Measurements from ENCODE around the gene LILRA6.
"Not testable (repeated sequence)": the region's sequence is repeated elsewhere in the genome, so short reads cannot be mapped to it uniquely, and the experiment has no call there.

Gene LILRA6

DNA sequence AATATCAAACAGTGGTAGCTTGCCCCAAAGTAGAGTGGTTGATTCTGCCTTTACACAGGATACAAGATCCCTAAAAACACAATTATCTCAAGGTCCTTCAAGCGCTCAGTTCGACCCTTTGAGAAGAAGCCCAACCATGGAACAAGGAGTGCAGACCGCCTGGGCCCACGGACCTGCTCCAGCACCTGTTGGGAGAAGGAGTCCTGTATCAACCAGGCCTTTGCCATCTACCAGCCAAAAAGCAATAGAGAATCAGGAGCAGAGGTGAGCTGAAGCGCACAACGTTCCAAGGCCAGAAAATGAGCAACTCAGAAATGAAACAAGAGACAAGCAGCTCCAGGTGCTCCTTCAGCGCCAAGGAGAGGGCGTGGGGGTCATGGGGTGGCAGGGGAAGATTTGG, 13.4 kb downstream of the LILRA6 start:
- no peak for DNase-seq

DNA sequence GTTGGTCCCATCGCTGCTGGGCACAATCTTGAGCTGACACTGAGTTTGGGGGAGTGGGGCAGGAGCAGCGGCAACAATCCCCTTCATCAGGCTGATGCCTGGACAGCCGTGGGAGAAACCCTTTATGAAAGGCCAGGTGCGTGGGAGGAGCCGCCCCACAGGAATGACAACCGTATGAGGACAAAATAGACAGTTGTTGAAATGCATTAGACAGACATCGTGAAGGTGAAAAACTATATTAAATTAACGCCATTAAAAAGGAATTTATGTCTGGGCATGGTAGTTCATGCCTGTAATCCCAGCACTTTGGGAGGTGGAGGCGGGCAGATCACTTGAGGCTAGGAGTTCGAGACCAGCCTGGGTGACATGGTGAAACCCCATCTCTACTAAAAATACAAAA, 18.0 kb downstream of the LILRA6 start:
- DNase-seq: not testable (repeated sequence)

DNA sequence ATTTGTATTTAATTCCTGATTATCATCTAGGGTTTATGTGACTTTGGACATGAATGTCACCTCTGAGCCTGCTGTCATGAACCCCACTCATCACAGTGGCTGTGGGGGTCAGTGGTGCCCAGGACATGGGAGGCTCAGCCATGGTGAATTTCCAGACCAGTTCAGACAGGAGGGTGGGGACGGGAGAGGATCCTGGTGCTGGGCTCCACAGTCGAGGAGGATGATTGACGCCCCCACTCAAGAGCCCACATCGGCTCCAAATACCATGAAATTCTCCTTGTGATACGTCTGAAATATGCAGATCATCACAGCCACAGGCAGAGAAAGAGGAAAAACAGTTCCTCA, 18.7 kb downstream of the LILRA6 start:
- not testable (repeated sequence) for DNase-seq

DNA sequence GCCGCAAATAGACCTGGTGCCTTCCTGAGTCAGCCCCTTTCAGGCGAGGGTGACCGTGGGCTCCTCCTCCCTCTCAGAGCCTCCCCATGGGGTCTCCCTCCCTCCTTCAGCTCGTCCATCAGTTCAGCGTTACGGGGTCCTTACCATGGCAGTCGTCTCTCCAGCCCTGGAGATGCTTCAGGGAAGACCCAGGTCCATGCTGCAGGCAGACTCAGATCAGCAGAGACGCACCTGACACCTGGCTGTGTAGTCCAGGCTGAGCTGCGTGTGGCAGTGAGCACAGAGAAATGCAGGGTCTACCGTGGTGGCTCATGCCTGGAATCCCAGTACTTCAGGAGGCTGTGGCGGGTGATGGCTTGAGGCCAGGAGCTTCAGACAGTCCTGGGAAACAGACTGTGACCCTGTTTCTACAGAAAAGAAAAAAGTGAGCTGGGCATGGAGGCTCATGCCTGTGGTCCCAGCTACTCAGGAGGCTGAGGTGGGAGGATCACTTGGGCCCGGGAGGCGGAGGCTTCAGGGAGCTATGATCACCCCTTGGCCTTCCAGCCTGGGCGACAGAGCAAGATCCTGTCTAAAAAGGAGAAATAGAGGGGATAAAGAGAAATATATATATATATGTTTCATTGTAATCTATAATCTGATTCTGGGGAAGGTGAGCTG, 19.2 kb downstream of the LILRA6 start:
- DNase-seq: not testable (repeated sequence)

DNA sequence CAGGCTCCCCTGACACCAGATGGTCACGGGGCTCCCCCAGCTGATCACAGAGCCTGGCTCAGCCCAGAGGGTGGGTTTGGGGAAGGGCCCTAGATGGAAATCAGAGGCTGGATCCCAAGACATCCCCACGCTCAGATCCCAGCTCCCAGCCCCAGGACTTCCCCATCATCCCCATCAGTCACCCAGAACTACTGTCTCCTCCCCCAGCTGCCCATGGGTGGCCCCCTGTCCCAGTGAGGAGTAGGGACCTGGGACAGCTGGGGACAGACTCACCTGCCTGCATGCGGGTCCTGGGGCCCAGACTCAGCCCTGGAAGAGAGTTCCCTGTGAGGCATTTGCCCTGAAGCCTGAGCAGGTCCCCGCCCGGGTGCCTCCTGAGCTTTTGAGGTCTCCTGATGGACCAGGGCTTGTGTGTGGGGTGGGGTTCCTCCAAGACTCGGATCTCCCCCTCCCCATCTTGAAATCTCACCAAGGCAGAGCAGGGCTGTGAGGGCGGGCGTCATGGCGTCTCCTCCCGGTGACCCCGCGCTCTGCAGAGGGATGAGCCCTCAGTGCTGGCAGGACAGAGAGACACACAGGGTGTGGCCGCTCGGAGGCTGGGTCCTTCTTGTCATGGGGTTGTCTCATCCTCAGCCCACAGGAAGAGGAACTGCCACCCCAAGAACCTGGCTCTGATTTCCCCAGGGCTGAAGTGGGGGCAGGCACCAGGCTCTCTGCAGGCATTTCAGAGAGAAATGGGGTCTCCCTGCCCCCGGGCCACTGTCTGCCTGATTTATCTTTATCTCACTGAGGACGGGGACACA, 19.9 kb downstream of the LILRA6 start, which contains the start of gene LILRB3:
LILRB3 (minus strand) TSS at position 534 of the 803 bp plus-strand sequence; CDS start at position 503, 31 bp downstream.
- DNase-seq: not testable (repeated sequence)

DNA sequence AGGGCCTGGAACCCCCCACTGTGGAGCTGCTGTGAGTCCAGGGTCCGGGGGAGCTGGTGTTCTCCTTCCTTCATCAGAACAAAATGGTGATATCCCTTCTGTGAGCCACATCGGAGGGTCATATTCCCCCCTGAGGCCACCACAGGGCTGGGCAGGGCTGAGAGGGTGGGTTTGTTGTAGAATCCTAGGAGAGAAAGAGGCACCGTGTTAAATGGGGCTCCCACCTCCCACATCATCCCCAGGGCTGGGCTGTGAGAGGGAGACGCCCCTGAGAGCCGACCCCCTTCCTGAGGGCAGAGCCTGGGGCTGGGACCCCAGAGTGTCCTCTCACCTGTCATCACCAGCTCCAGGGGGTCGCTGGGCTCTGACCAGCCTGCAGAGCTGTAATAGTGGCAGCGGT, 20.6 kb downstream of the LILRA6 start:
- DNase-seq: not testable (repeated sequence)

DNA sequence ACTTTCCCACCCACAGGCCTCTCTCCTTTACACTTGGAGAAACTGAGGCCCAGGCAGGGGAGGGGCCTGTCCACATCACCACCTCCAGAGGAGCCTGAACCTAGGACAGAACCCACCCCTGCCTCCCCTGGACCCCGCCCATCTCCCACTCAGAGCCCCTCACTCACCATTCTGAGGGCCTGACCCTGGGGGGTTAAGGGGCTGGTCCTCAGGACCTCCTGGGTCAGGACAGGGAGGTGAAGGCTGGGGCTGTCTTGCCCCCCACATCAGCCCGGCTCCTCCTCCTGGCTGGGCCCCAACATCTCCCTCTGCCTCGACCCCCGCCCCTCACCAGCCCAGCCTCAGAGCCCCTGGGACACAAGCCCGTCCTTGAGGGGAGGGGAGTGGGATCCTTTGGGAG, 22.9 kb downstream of the LILRA6 start:
- DNase-seq: not testable (repeated sequence)

DNA sequence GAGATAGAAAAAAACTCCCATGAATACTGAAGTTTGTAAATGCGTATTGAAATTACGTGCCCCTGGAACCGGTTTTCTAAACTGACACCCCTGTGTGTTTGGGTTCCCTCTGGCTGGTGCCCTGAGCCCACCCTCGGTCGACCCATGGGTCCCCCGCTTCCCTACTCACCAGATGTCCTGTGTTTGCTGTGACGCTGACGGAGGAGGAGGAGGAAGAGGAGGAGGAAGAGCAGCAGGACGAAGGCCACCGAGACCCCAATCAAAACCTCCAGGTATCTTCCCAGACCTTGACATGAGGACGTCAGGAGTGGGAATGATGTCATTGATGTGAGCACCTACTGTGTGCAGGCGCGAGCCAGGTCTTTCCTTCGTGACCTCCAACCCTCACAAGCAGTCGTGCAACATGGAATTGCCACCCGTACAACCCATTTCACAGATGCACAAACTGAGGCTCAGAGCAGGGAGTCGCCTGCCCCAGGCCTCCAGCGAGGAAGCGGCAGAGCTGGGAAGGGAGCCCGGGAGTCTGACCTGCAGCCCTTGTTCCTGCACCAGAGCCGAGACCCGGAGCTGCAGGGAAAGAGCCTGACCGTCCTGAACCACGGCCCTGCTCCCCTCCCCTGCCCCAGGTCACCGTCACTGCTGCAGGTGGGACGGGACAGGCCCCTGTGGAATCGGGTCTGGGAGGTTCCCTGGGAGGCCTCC, 23.5 kb downstream of the LILRA6 start:
- no peak for DNase-seq

DNA sequence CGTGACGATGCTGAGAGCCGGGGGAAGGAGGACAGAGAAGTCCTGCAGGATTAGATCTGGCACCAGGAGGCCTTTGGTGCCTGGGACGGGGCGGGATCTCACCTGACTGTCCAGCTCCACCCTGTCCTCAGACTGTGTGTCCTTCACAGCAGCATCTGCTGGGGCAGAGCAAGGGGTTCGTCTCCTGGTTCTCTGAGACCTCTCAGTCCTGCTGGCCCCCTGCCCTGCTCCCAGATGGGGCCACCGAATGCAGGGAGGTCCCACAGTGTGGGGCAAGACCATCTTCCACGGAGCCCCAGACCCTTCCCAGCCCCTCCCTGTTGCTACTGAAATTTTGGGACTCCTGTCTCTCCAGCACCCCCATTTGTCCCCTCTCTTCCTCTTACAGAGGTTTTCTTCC, 24.3 kb downstream of the LILRA6 start:
- DNase-seq: no peak

DNA sequence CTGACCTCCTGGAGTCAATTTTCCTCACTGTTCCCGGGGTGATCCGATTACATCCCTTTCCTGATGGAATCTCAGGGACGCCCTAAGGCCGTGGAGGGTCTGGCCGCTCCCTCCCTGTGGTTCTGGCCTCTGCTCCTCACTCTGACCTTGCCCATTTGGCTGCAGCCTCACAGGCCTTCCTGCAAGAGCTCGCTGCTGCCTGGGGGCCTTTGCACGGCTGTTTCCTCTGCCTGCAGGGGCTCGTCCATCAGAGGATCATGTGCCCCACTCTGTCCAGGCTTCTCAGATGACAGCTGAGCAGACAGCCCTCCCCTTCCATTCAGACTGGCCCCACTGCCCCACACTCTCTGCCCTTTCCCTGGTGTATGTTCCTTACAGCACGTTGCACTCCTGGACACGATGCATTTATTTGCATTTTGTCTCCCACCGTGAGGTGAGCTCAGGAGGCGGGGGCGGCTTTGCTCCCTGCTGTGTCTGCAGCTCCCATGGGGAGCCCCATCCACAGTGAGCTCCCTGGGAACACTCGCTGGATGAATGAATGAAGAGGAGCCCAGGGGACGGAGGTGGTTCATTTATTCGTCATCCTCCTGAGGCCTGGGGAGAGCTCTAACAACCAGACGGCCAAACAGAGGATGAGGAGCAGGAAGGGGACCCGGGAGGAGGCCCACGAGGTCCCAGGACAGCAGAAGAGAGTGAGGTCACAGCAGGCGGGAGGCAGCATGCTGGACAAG, 24.9 kb downstream of the LILRA6 start:
- not testable (repeated sequence) for DNase-seq

DNA sequence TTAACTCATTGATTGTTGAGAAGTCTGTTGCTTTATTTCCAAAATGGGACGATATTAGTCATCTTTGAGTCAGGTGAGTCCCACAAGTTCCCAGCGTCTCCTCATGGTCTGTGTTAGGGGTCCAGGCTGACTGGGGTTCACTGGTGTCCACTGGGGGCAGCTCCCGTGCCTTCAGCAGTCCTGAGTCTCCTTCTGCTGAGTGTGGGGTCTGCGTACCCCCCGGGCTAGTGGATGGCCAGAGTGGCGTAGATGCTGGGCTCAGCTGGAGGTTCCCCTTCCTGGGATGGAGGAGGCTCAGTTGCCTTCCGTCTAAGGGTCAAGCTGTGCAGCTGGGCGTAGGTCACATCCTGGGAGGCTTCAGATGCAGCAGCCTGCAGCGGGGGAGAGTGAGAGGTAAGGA, 25.7 kb downstream of the LILRA6 start:
- no peak for DNase-seq

DNA sequence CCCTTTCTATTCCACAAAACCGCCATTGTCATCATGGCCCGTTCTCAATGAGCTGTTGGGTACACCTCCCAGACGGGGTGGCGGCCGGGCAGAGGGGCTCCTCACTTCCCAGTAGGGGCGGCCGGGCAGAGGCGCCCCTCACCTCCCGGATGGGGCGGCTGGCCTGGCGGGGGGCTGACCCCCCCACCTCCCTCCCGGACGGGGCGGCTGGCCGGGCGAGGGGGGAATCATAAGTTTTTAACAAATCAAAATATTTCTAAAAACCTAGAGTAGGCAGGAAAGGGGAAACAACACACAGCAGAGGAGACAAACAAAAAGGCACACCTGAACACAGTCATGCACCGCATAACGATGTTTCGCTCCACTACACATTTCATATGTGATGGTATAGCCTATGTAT, 27.9 kb downstream of the LILRA6 start:
- not testable (repeated sequence) for DNase-seq

DNA sequence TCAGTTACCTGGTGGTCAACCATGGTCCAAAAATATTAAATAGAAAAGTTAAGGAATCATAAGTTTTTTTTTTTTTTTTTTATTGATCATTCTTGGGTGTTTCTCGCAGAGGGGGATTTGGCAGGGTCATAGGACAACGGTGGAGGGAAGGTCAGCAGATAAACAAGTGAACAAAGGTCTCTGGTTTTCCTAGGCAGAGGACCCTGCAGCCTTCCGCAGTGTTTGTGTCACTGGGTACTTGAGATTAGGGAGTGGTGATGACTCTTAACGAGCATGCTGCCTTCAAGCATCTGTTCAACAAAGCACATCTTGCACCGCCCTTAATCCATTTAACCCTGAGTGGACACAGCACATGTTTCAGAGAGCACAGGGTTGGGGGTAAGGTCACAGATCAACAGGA, 28.4 kb downstream of the LILRA6 start:
- DNase-seq: not testable (repeated sequence)

DNA sequence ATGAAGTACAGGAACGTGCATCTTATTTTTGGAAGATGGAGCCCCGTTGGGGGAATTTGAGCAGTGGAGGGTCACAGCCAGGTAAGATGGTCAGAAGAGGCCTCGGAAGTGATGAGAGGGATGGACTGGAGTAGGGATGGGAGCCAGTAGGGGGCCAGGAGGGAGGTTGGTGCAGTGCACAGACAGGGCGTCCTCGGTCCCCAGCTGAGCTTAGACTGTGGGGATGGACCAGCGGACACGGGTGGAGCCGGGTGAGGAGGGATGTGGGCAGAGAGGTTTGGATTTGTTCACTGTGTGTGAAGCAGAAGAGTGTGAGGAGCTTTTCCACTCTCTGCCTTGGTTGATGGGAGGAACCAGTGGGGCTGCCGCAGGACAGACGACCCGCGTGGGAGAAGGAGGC, 31.4 kb downstream of the LILRA6 start:
- DNase-seq: no peak

DNA sequence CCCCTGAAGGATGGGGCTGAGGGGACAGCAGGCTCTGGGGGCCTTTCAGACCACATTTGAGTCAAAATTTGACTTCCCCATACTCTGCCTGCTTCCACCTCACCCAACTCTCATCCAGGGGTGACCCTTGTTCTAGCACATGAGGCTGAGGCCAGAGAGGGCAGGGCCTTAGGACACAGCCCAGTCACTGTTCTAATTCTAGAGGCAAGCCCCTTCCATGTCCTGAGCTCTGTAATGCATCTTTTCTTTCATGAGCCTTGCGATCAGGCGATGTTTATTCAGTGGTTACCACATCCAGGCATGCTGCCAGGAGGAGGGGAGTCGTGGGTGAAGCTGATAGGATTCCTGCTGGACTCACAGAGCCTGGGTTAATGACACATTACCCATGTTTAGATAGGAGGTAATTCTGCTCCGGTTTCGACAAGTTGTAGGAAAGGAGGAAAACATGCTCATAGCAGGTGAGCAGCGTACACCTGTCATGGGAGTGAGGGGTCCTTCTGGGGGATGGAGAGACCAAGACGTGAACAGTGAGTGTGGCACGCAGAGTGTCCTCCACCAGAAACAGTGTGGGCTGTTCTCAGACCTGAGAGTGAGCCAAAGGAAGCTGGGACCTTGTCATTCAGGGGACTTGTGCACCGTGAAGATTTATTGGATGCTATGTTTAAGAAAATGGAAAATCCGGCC, 32.6 kb downstream of the LILRA6 start:
- peak; percentile 88 for DNase-seq

DNA sequence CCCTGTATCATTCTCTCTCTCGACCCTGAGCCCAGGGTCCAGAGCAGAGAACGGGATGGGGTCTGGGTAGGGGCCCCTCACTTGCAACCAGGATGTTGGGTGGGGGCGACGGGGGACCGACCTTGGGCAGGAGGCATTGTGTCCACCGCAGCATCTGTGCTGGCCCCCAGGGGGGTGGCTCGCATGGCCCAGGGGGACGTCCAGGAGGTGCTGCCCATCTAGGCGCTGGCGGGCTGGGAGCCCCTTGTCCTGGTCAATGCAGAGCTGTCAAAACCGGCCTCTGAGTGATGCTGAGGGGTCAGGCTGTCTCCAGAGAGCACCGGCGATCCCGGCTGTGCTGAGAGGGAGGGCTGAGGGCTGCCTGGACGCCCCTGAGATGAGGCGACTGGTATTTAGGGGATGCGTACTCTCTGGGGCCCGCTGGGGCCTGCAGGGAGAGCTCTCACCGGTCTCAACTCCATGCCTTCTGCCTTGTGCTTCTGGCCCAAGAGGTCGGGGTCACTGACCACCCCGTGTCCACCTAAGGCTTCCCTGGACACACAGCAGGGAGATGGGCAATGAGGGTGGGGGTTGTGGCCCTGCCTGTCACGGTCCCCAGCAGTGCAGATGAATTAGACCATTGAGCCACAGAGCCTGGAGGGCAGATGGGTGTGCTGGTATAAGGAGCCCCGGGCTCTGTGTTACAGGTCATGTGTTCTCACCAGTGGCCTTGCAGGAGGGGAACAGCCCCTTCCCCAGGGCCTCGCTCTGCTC, 33.4 kb downstream of the LILRA6 start:
- DNase-seq: no peak

DNA sequence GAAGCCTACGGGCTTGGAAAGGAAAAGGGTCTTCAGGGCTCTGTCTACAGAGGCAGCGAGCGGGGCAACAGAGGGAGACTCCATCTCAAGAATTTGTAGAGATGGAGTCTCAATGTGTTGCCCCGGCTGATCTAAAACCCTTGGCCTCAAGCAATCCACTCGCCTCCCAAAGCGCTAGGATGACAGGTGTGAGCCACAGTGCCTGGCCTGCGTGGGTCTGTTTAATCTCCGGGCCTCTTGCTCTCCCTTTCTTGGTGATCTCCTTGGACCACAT, 33.9 kb downstream of the LILRA6 start:
- no peak for DNase-seq

DNA sequence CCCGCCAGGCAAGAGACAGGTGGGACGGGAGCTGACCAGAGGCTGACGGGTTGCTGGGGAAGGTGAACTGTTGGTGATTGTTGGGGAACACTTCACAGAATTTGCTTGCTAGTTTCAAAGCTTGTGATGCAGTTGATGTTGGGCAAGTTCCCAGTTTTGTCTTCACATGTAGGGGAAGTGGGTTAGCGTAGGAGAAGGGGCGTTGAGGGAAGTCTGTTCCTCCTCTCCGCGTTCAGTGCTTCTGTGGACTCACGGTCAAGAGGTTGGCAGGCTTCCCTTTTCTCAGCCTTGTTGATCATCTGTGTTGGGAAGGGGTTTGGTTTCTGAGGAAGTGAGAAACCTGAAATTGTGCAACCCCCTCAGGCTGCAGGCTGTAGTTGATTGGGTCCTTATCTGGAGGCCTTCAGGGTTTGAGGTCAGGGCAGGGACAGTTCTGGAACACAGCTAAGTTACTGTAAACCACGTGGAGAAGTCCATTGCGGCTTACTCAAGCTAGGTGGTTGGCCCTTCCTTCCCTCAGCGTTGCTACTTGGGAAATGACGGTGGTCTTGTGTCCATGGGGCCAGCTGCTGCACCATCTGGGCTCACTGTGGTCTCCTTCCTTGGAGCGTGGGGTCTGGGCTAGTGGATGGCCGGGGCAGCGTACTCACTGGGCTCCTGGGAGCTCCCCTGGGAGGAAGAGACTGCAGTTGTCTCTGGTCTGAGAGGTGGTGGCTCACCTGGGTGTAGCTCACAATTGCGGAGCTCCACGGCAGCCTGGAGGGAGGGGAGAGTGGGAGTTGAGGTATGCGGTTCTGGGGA, 34.4 kb downstream of the LILRA6 start:
- DNase-seq: no peak

DNA sequence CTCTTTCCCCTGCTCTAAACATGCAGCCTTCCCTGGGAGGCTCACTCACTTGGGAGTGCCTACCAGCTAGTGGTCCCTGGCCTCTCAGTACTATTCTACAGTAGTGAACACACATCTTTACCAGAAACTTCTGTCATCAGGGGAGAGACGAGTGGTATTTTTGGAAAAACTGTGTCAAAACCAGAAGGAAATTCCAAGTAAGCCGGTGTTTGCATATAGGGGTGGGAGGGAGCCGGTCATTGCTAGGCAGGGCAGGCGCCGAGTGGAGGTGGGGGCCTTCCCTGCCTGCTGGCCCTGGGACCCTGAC, 35.0 kb downstream of the LILRA6 start:
- no peak for DNase-seq

DNA sequence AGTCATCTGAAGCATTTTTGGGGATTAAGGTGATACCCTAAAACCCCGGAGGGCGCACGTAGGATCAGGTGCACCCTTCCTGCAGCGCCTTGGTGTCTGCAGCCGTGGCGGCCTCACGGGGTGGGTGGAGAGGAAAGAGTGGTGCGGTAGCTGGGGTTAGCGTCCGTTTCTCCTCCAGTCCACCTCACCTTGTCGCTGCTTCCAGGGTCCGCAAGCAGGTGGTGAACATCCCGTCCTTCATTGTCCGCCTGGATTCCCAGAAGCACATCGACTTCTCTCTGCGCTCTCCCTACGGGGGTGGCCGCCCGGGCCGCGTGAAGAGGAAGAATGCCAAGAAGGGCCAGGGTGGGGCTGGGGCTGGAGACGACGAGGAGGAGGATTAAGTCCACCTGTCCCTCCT, 35.4 kb downstream of the LILRA6 start:
- DNase-seq: not testable (repeated sequence)

DNA sequence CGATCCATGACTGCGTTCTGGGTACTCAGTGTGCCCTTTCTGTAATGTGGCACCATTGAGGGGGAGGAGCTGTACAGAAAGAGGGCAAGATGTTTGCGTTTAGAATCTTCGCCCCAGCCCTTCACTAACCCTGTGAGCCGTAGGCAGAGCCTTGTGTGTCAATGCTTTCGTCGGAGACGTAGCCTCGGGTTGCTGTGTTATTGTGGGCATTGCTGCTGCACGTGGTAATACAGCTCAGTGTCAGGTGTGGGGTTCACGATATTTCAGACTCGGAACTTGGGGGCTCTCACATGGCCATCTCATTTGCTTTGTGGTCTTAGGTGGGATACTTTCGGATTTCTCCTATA, 35.8 kb downstream of the LILRA6 start:
- DNase-seq: no peak
